Mesendoderm (in vitro differentiated cells): ENCODE results near the gene VAT1L.
"Not testable (repeated sequence)": the region's sequence is repeated elsewhere in the genome, so short reads cannot be mapped to it uniquely, and the experiment has no call there.

Source experiments
- DNase-seq: peaks from one replicate; pipeline ENCODE4 v3.0.0; 2013
- H2AK5ac ChIP-seq: 2 replicates; pipeline ENCODE4 v1.6.1; 2013; ENCODE audit warnings: low read length, inconsistent platforms
- H2BK120ac ChIP-seq: 2 replicates; pipeline ENCODE4 v1.6.1; 2013; ENCODE audit warnings: low read depth, mild to moderate bottlenecking, low read length, moderate library complexity, mixed read lengths
- H2BK15ac ChIP-seq: replicated peaks from 2 replicates; pipeline ENCODE4 v1.6.1; 2013; ENCODE audit warnings: low read depth, mild to moderate bottlenecking, moderate library complexity
- H2BK5ac ChIP-seq: 2 replicates; pipeline ENCODE4 v1.6.1; 2013; ENCODE audit warnings: low read length, inconsistent platforms
- H3K18ac ChIP-seq: 2 replicates; pipeline ENCODE4 v1.6.1; 2013; ENCODE audit warnings: mild to moderate bottlenecking, low read length, mixed read lengths
- H3K23ac ChIP-seq: one replicate; pipeline ENCODE4 v1.6.1; 2013; ENCODE audit warnings: low read length
- H3K27ac ChIP-seq: 2 replicates; pipeline ENCODE4 v1.5.1; 2013; ENCODE audit warnings: low read depth, mild to moderate bottlenecking, inconsistent platforms, low read length, moderate library complexity
- H3K27me3 ChIP-seq: 2 replicates; pipeline ENCODE4 v1.6.1; 2013; ENCODE audit warnings: low read length, control low read depth, mild to moderate bottlenecking, inconsistent platforms; ENCODE audit not compliant: insufficient read depth, poor library complexity
- H3K36me3 ChIP-seq: 2 replicates; pipeline ENCODE4 v1.6.1; 2013; ENCODE audit warnings: low read length, inconsistent platforms; ENCODE audit not compliant: control insufficient read depth, insufficient read depth
- H3K4ac ChIP-seq: one replicate; pipeline ENCODE4 v1.6.1; 2013; ENCODE audit warnings: low read depth, mild to moderate bottlenecking, low read length, moderate library complexity
- H3K4me1 ChIP-seq: 2 replicates; pipeline ENCODE4 v1.6.1; 2013; ENCODE audit warnings: low read depth, low read length, inconsistent platforms; ENCODE audit not compliant: control insufficient read depth
- H3K4me2 ChIP-seq: 2 replicates; pipeline ENCODE4 v1.6.1; 2013; ENCODE audit warnings: low read length
- H3K4me3 ChIP-seq: 2 replicates; pipeline ENCODE4 v1.5.1; 2013; ENCODE audit warnings: mild to moderate bottlenecking, low read length
- H3K56ac ChIP-seq: one replicate; pipeline ENCODE4 v1.6.1; 2013; ENCODE audit warnings: low read length
- H3K79me1 ChIP-seq: 2 replicates; pipeline ENCODE4 v1.6.1; 2013; ENCODE audit warnings: low read length, inconsistent platforms
- H3K79me2 ChIP-seq: 2 replicates; pipeline ENCODE4 v1.6.1; 2013; ENCODE audit warnings: mild to moderate bottlenecking, low read length; ENCODE audit not compliant: control insufficient read depth, insufficient read depth
- H3K9ac ChIP-seq: 2 replicates; pipeline ENCODE4 v1.6.1; 2013; ENCODE audit warnings: low read length, inconsistent platforms
- H4K5ac ChIP-seq: one replicate; pipeline ENCODE4 v1.6.1; 2013; ENCODE audit warnings: low read length
- H4K8ac ChIP-seq: one replicate; pipeline ENCODE4 v1.6.1; 2013; ENCODE audit warnings: low read depth, mild to moderate bottlenecking, control low read depth, low read length, moderate library complexity
- WGBS: extraction: QIAGEN DNeasy Blood & Tissue Kit; methylation state at CpG from one replicate; pipeline ENCODE4 v1.1.7; 2013; ENCODE audit warnings: low lambda C conversion rate, missing lambda C conversion rate; ENCODE audit not compliant: insufficient coverage; ENCODE audit errors: extremely low coverage; 5-methylcytosine and 5-hydroxymethylcytosine counted together

Gene VAT1L

GRCh38 chr16:77989846-77990245, 201.5 kb downstream of the VAT1L start:
- Histone ChIP-seq H3K79me1 (no peaks in the 10 kb centered on the region), H4K8ac (no peak overlapping the region), H3K4ac (no peak overlapping the region), H3K4me2 (no peak overlapping the region), H2BK15ac (peak overlapping the region; percentile 61), H3K9ac (no peak overlapping the region), H2BK5ac (no peak overlapping the region), H3K79me2 (no peaks in the 10 kb centered on the region), H3K18ac (peak overlapping the region; percentile 81), H4K5ac (no peak overlapping the region), H3K27me3 (no peaks in the 10 kb centered on the region), H3K56ac (no peak overlapping the region), H3K4me1 (peaks cover 1% of the 10 kb centered on the region), H3K36me3 (no peaks in the 10 kb centered on the region), H3K27ac (no peak overlapping the region), H2BK120ac (no peak overlapping the region), H3K23ac (no peak overlapping the region), H3K4me3 (no peak overlapping the region), H2AK5ac (no peak overlapping the region)
- no peak for DNase-seq
- WGBS: no CpG with 5 or more reads among the region's 4 CpGs

- peaks cover 1% of the 10 kb centered on the region for H3K4me1 ChIP-seq
- no peaks in the 10 kb centered on the region for H3K27me3 ChIP-seq
- H2BK120ac ChIP-seq: peak overlapping the region; percentile 95
- H3K4ac ChIP-seq: peak overlapping the region; percentile 96
- H3K79me2 ChIP-seq: no peaks in the 10 kb centered on the region
- no peaks in the 10 kb centered on the region for H3K36me3 ChIP-seq
- H2BK15ac ChIP-seq: no peak overlapping the region
- H4K8ac ChIP-seq: peak overlapping the region; percentile 30
- H3K9ac ChIP-seq: no peak overlapping the region
- no peak overlapping the region for H3K4me2 ChIP-seq
- H3K56ac ChIP-seq: peak overlapping the region; percentile 65
- H4K5ac ChIP-seq: peak overlapping the region; percentile 23
- peak; percentile 33 for DNase-seq
- no peaks in the 10 kb centered on the region for H3K79me1 ChIP-seq
- peak overlapping the region; percentile 98 for H2BK5ac ChIP-seq
- no peak overlapping the region for H3K4me3 ChIP-seq
- H2AK5ac ChIP-seq: peak overlapping the region; percentile 72
- H3K27ac ChIP-seq: peak overlapping the region; percentile 96
- WGBS: no CpG with 5 or more reads among the region's 4 CpGs
- H3K23ac ChIP-seq: no peak overlapping the region
- peak overlapping the region; percentile 95 for H3K18ac ChIP-seq
These were observed 203.3 kb downstream of the VAT1L start for GRCh38 chr16:77991701-77992100.

GRCh38 chr16:77992381-77992780, 204.0 kb downstream of the VAT1L start:
- H3K9ac ChIP-seq, H3K79me1 ChIP-seq, H4K8ac ChIP-seq, H2BK5ac ChIP-seq, H3K4me3 ChIP-seq, H3K36me3 ChIP-seq, H4K5ac ChIP-seq, H3K23ac ChIP-seq, H3K27me3 ChIP-seq, H2AK5ac ChIP-seq, H3K4me1 ChIP-seq, H3K4me2 ChIP-seq, H2BK120ac ChIP-seq, H2BK15ac ChIP-seq, H3K56ac ChIP-seq, H3K79me2 ChIP-seq, H3K4ac ChIP-seq, H3K18ac ChIP-seq: not testable (repeated sequence)
- peak overlapping the region; percentile 99 for H3K27ac ChIP-seq
- DNase-seq: peak; percentile 94
- no CpG with 5 or more reads among the region's 2 CpGs for WGBS

- Histone ChIP-seq H3K4me1 (peaks cover 1% of the 10 kb centered on the region), H3K4ac (peak overlapping the region; percentile 94), H3K79me2 (no peaks in the 10 kb centered on the region), H3K9ac (peak overlapping the region; percentile 2), H2BK5ac (peak overlapping the region; percentile 70), H2BK15ac (peak overlapping the region; percentile 94), H3K4me3 (no peak overlapping the region), H4K8ac (peak overlapping the region; percentile 86), H3K36me3 (no peaks in the 10 kb centered on the region), H3K18ac (peak overlapping the region; percentile 99), H2BK120ac (peak overlapping the region; percentile 100), H2AK5ac (peak overlapping the region; percentile 22), H3K4me2 (no peak overlapping the region), H4K5ac (peak overlapping the region; percentile 10), H3K27me3 (no peaks in the 10 kb centered on the region), H3K23ac (no peak overlapping the region), H3K79me1 (no peaks in the 10 kb centered on the region), H3K27ac (peak overlapping the region; percentile 99), H3K56ac (peak overlapping the region; percentile 78)
- peak; percentile 86 for DNase-seq
- no CpG with 5 or more reads among the region's 6 CpGs for WGBS
These were observed 205.0 kb downstream of the VAT1L start for GRCh38 chr16:77993111-77993985.

GRCh38 chr16:77995843-77996455, 207.6 kb downstream of the VAT1L start:
- no peak overlapping the region for H3K56ac ChIP-seq
- no peak overlapping the region for H3K4me2 ChIP-seq
- H4K5ac ChIP-seq: no peak overlapping the region
- H3K27ac ChIP-seq: no peak overlapping the region
- no peaks in the 10 kb centered on the region for H3K4me1 ChIP-seq
- no peak for DNase-seq
- H3K36me3 ChIP-seq: no peaks in the 10 kb centered on the region
- H2BK5ac ChIP-seq: no peak overlapping the region
- H3K9ac ChIP-seq: no peak overlapping the region
- no peak overlapping the region for H3K23ac ChIP-seq
- no peak overlapping the region for H3K18ac ChIP-seq
- H2BK15ac ChIP-seq: no peak overlapping the region
- H3K4ac ChIP-seq: no peak overlapping the region
- H3K79me2 ChIP-seq: no peaks in the 10 kb centered on the region
- H3K4me3 ChIP-seq: no peak overlapping the region
- no peak overlapping the region for H2AK5ac ChIP-seq
- H2BK120ac ChIP-seq: no peak overlapping the region
- no CpG with 5 or more reads among the region's 7 CpGs for WGBS
- H4K8ac ChIP-seq: no peak overlapping the region
- no peaks in the 10 kb centered on the region for H3K79me1 ChIP-seq
- H3K27me3 ChIP-seq: no peaks in the 10 kb centered on the region
